Transverse colon (tissue), 4 donors: ENCODE results near the gene SPTBN4. TPM values are rescaled to one million over a fixed set of nuclear protein-coding genes. Genes with fewer than 3 reads are reported as not detected.

Experiments used
- DNase-seq: peaks from one replicate; pipeline ENCODE4 v3.0.0-alpha.2; 2019
- H3K27ac ChIP-seq, 4 donors: fragments of 200-600 bp; sonication (generic); 2 replicates each; pipeline ENCODE4 v1.5.1; 2016 to 2018; ENCODE audit warnings: inconsistent platforms in 4 of 4
- H3K27me3 ChIP-seq: fragments of 200-600 bp; sonication (generic); 2 replicates; pipeline ENCODE4 v1.5.1; 2017; ENCODE audit warnings: inconsistent platforms
- H3K36me3 ChIP-seq, 4 donors: fragments of 200-600 bp; sonication (generic); 2 replicates each; pipeline ENCODE4 v1.5.1; 2017 to 2019; ENCODE audit warnings: inconsistent platforms in 4 of 4
- H3K4me1 ChIP-seq, 4 donors: fragments of 200-600 bp; sonication (generic); 2 replicates each; pipeline ENCODE4 v1.5.1; 2017 to 2020; ENCODE audit warnings: inconsistent platforms in 4 of 4
- H3K4me3 ChIP-seq, 4 donors: fragments of 200-600 bp; sonication (generic); 1 replicate in 1 of 4; 2 replicates in 3 of 4; pipeline versions ENCODE4 v1.5.1 to v1.6.1; 2017 to 2019; ENCODE audit warnings: inconsistent platforms in 4 of 4
- H3K9me3 ChIP-seq, 2 donors: fragments of 200-600 bp; sonication (generic); 2 replicates each; pipeline ENCODE4 v1.5.1; 2017 to 2019; ENCODE audit warnings: inconsistent platforms in 2 of 2
- CTCF ChIP-seq, 5 experiments: fragments of 200-600 bp in 3 of 5; fragments of 450-650 bp in 2 of 5; sonication (generic) in 3 of 5; IDR thresholded peaks; 1 replicate in 2 of 5; 2 replicates in 3 of 5; pipeline ENCODE4 v1.5.1; 2016 to 2017; ENCODE audit warnings: antibody characterized with exemption in 5 of 5, inconsistent platforms in 3 of 5, mild to moderate bottlenecking in 2 of 5, moderate library complexity in 1 of 5
- EP300 ChIP-seq: sonication (generic); formaldehyde crosslinking; IDR thresholded peaks from one replicate; pipeline ENCODE4 v1.6.1; 2017; ENCODE audit warnings: antibody characterized with exemption, low read depth
- POLR2A ChIP-seq: fragments of 450-650 bp; IDR thresholded peaks from one replicate; pipeline ENCODE4 v1.6.1; 2016; ENCODE audit warnings: antibody characterized with exemption, mild to moderate bottlenecking, moderate library complexity
- POLR2AphosphoS5 ChIP-seq, 3 donors: sonication (generic); formaldehyde crosslinking; IDR thresholded peaks; one replicate each; pipeline ENCODE4 v1.6.1; 2016; ENCODE audit warnings: antibody characterized with exemption in 3 of 3
- WGBS, 2 donors: methylation state at CpG; one replicate each; pipeline ENCODE4 v1.1.5; 2018; ENCODE audit warnings: low coverage in 1 of 2; 5-methylcytosine and 5-hydroxymethylcytosine counted together
- in situ Hi-C, 4 donors: fragments of 200-750 bp; cut with MboI; loops; one replicate each; pipeline versions ENCODE4 v1.15.0 to v1.15.1; 2017; ENCODE audit warnings: low sequenced_read_pairs in 3 of 4, low pct_ligation_motif_present in 1 of 4, low pct_unique_long_range_greater_than_20kb in 1 of 4
- intact Hi-C: fragments of 100-400 bp; cut with DNase I; formaldehyde crosslinking; loops from one replicate; pipeline ENCODE4 v1.15.1; 2023; ENCODE audit warnings: low total_unique reads
- total RNA-seq, 4 donors: library from RNA; depleted of rRNA; stranded (reverse); fragments of >200 nt; gene quantifications; one replicate each; pipeline ENCODE4 v1.1.0, GENCODE V29; 2016

Gene SPTBN4
- total RNA-seq, 4 donors from 2014 or later: under 0.01 to 1.5 (median 0.99) TPM

- intact Hi-C loops (no loop called here), in situ Hi-C loops (no loop called here)
- TF ChIP-seq EP300 (no peak), POLR2A (no peak), POLR2AphosphoS5 (IDR thresholded peaks at IDR 0.05) (no peak), CTCF (IDR thresholded peaks at IDR 0.05) (no peak)
- H3K36me3 ChIP-seq: peaks cover 0 to 6% (median 3%) of the 10 kb centered on the region in 4 donors
- no peak overlapping the region for H3K27ac ChIP-seq
- WGBS, 2 donors: 89 to 98% methylated on average over 3 to 5 of the region's 5 CpGs
- no peak overlapping the region for H3K4me3 ChIP-seq
- peaks cover 0 to 9% (median 4%) of the 10 kb centered on the region in 4 donors for H3K4me1 ChIP-seq
- H3K9me3 ChIP-seq: no peaks in the 10 kb centered on the region
- H3K27me3 ChIP-seq: no peaks in the 10 kb centered on the region
- no peak for DNase-seq
Observed at GRCh38 chr19:40457048-40457447, 9.8 kb upstream of the SPTBN4 start.

- in situ Hi-C loops (no loop called here), intact Hi-C loops (no loop called here)
- TF ChIP-seq EP300: no peak
- TF ChIP-seq CTCF (IDR thresholded peaks at IDR 0.05): no peak
- no peak for TF ChIP-seq POLR2AphosphoS5 (IDR thresholded peaks at IDR 0.05)
- no peak for TF ChIP-seq POLR2A
- Histone ChIP-seq H3K27me3 (no peaks in the 10 kb centered on the region), H3K4me1 (peaks cover 0 to 9% (median 4%) of the 10 kb centered on the region in 4 donors), H3K36me3 (peaks cover 0 to 6% (median 3%) of the 10 kb centered on the region in 4 donors), H3K9me3 (no peaks in the 10 kb centered on the region), H3K4me3 (no peak overlapping the region), H3K27ac (no peak overlapping the region)
- 84% methylated on average over 15 of the region's 27 CpGs; no CpG with 5 or more reads in 1 of the 2 donors for WGBS, 2 donors
- DNase-seq: no peak
Observed at GRCh38 chr19:40457953-40458596, 8.7 kb upstream of the SPTBN4 start.

- intact Hi-C loops: no loop called here
- Histone ChIP-seq H3K4me3 (no peak overlapping the region), H3K36me3 (peaks cover 0 to 6% (median 3%) of the 10 kb centered on the region in 4 donors), H3K27me3 (no peaks in the 10 kb centered on the region), H3K9me3 (no peaks in the 10 kb centered on the region), H3K4me1 (peaks cover under 1 to 9% (median 4%) of the 10 kb centered on the region in 4 donors), H3K27ac (no peak overlapping the region)
- 94 to 100% methylated on average over 1 to 3 of the region's 3 CpGs for WGBS, 2 donors
- DNase-seq: no peak
- in situ Hi-C loops: no loop called here
- TF ChIP-seq CTCF (IDR thresholded peaks at IDR 0.05) (no peak), EP300 (no peak), POLR2AphosphoS5 (IDR thresholded peaks at IDR 0.05) (no peak)
Observed at GRCh38 chr19:40458597-40458974, 8.2 kb upstream of the SPTBN4 start.

- 92% methylated on average over 3 of the region's 3 CpGs for WGBS, 2 donors
- H3K27ac ChIP-seq: no peak overlapping the region
- H3K9me3 ChIP-seq: no peaks in the 10 kb centered on the region
- peaks cover 0 to 6% (median 3%) of the 10 kb centered on the region in 4 donors for H3K36me3 ChIP-seq
- no peak overlapping the region for H3K4me3 ChIP-seq
- TF ChIP-seq POLR2AphosphoS5 (IDR thresholded peaks at IDR 0.05): no peak
- TF ChIP-seq CTCF (IDR thresholded peaks at IDR 0.05): no peak
- TF ChIP-seq EP300: no peak
- no peak for TF ChIP-seq POLR2A
- in situ Hi-C loops: no loop called here
- DNase-seq: no peak
- H3K27me3 ChIP-seq: no peaks in the 10 kb centered on the region
- peaks cover 4 to 22% (median 17%) of the 10 kb centered on the region in 4 donors for H3K4me1 ChIP-seq
- intact Hi-C loops: no loop called here
Observed at GRCh38 chr19:40460185-40460584, 6.6 kb upstream of the SPTBN4 start.
